Panc1 (cell line): ENCODE data around the gene LRP1B. TPM values are rescaled to one million over a fixed set of nuclear protein-coding genes. Genes with fewer than 3 reads are reported as not detected.

Source experiments
- ATAC-seq: fragments of 200-7000 bp; cut with Tn5 transposase; 2 replicates; pipeline ENCODE4 v1.9.1; 2020; ENCODE audit warnings: mild to moderate bottlenecking, moderate library complexity
- BruUV-seq: library from RNA; stranded (reverse); fragments of 400-500 nt; replicated peaks from 2 replicates; lab custom pipeline; 2021; lab: Mats Ljungman, UMichigan
- CTCF ChIA-PET: fragments of 300-600 bp; sonication (Branson Sonifier 250); formaldehyde crosslinking; loops from one replicate; lab custom pipeline; 2022; ENCODE audit warnings: antibody characterized with exemption; lab: Charles Lee
- POLR2A ChIA-PET: fragments of 300-600 bp; sonication (Branson Sonifier 250); formaldehyde crosslinking; loops from one replicate; lab custom pipeline; 2022; ENCODE audit warnings: antibody characterized with exemption; lab: Charles Lee
- DNase-seq: peaks from one replicate; pipeline ENCODE4 v3.0.0-alpha.2; 2010; ENCODE audit warnings: low read depth, low spot score
- H3K27ac ChIP-seq: 2 replicates; pipeline ENCODE4 v1.5.1; 2011; ENCODE audit warnings: mild to moderate bottlenecking, low read length, inconsistent platforms
- H3K27me3 ChIP-seq: fragments of 200-500 bp; sonication (Bioruptor generic); 2 replicates; pipeline ENCODE4 v1.6.0; 2014; ENCODE audit warnings: low read length, inconsistent platforms; ENCODE audit not compliant: control insufficient read depth, insufficient read depth
- H3K36me3 ChIP-seq: fragments of 200-500 bp; sonication (Bioruptor generic); 2 replicates; pipeline ENCODE4 v1.5.1; 2014; ENCODE audit warnings: inconsistent platforms, mild to moderate bottlenecking, low read length, moderate library complexity; ENCODE audit not compliant: control insufficient read depth, insufficient read depth
- H3K4me1 ChIP-seq: 2 replicates; pipeline ENCODE4 v1.5.1; 2011; ENCODE audit warnings: inconsistent platforms, mild to moderate bottlenecking, low read length, moderate library complexity; ENCODE audit not compliant: control insufficient read depth, insufficient read depth
- H3K4me3 ChIP-seq, 2 experiments: 2 replicates each; pipeline ENCODE4 v1.5.1; 2011 to 2012; ENCODE audit warnings: low read depth in 2 of 2, low read length in 2 of 2, mild to moderate bottlenecking in 2 of 2, inconsistent platforms in 1 of 2, moderate library complexity in 1 of 2
- H3K9me3 ChIP-seq: fragments of 200-500 bp; sonication (Bioruptor generic); 2 replicates; pipeline ENCODE4 v1.5.1; 2014; ENCODE audit warnings: low read depth, mild to moderate bottlenecking, inconsistent platforms, low read length, moderate library complexity; ENCODE audit not compliant: control insufficient read depth, insufficient read depth
- CTCF ChIP-seq: fragments of 450-650 bp; IDR thresholded peaks from 2 replicates; pipeline ENCODE4 v1.5.1; 2017; ENCODE audit warnings: mild to moderate bottlenecking
- POLR2AphosphoS5 ChIP-seq: IDR thresholded peaks from 2 replicates; pipeline ENCODE4 v1.6.1; 2012; ENCODE audit warnings: mild to moderate bottlenecking, low read depth, low read length, moderate library complexity
- REST ChIP-seq, 2 experiments: IDR thresholded peaks; 2 replicates each; pipeline ENCODE4 v1.6.1; 2011 to 2012; ENCODE audit warnings: low read depth in 2 of 2, control low read depth in 1 of 2, low read length in 1 of 2, mild to moderate bottlenecking in 1 of 2, moderate library complexity in 1 of 2; ENCODE audit not compliant: insufficient read depth in 1 of 2
- SIN3A ChIP-seq: IDR thresholded peaks from 2 replicates; pipeline ENCODE4 v1.6.1; 2012; ENCODE audit warnings: low read depth, mild to moderate bottlenecking, low read length, moderate library complexity, borderline replicate concordance; ENCODE audit not compliant: insufficient read depth
- TCF7L2 ChIP-seq: IDR thresholded peaks from 2 replicates; pipeline ENCODE4 v1.6.1; 2011; ENCODE audit warnings: mild to moderate bottlenecking, low read depth, low read length, inconsistent platforms
- in situ Hi-C: cut with HindIII; loops from 2 replicates; pipeline ENCODE4 v1.10.0; 2016; ENCODE audit warnings: low sequenced_read_pairs, low pct_unique_long_range_greater_than_20kb
- intact Hi-C: fragments of 100-400 bp; cut with micrococcal nuclease; formaldehyde crosslinking; loops from one replicate; pipeline ENCODE4 v1.10.0; 2022; ENCODE audit not compliant: unreplicated experiment
- total RNA-seq: library from RNA; stranded (reverse); gene quantifications from one replicate; pipeline ENCODE4 v1.2.1, GENCODE V29; 2021; ENCODE audit not compliant: unreplicated experiment

Gene LRP1B
- total RNA-seq, 1 experiment from 2014 or later: 0.54 TPM

GRCh38 chr2:142014536-142014935 is 116.3 kb downstream of the LRP1B start:
- BruUV-seq: no TSS peak
- intact Hi-C loops: no loop called here
- ATAC-seq (no peak), DNase-seq (no peak)
- Histone ChIP-seq H3K9me3 (no peaks in the 10 kb centered on the region), H3K36me3 (no peaks in the 10 kb centered on the region), H3K27me3 (no peaks in the 10 kb centered on the region), H3K4me3 (no peak overlapping the region), H3K4me1 (no peaks in the 10 kb centered on the region), H3K27ac (no peak overlapping the region)
- TF ChIP-seq REST (IDR thresholded peaks at IDR 0.05; ENCODE audit: insufficient read depth in 1 of 2, low read depth in 2 of 2, low read length in 1 of 2) (no peak), SIN3A (no peak), POLR2AphosphoS5 (no peak), TCF7L2 (no peak), CTCF (no peak)
- CTCF ChIA-PET: no interaction called here
- POLR2A ChIA-PET: no interaction called here
- in situ Hi-C loops: no loop called here

DNA sequence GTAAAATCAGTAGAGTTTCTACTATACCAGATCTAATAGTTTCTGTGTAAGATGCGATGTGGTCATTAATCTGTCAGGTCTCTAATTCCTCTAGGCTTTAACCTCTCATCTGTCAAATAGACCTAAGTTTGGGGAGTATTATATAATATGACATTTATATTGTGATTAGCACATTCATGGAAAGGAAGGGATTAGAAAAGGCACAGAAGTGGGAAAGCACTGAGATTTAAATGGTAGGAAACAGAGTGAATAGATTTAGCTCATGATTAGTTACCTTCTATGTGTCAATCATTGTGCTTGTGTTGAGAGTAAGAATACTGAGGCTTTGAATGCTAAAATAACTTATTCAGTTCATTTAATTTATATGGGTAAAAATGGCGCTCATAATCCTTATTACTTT is 118.0 kb downstream of the LRP1B start:
- no TSS peak for BruUV-seq
- H3K27ac ChIP-seq: no peak overlapping the region
- ChIA-PET POLR2A (no interaction called here), CTCF (no interaction called here)
- DNase-seq (no peak), ATAC-seq (no peak)
- in situ Hi-C loops: no loop called here
- no peaks in the 10 kb centered on the region for H3K36me3 ChIP-seq
- no peaks in the 10 kb centered on the region for H3K4me1 ChIP-seq
- no peak for TF ChIP-seq REST (IDR thresholded peaks at IDR 0.05; ENCODE audit: insufficient read depth in 1 of 2, low read depth in 2 of 2, low read length in 1 of 2)
- no peak for TF ChIP-seq CTCF
- TF ChIP-seq POLR2AphosphoS5: no peak
- no peak for TF ChIP-seq TCF7L2
- no peak for TF ChIP-seq SIN3A
- H3K9me3 ChIP-seq: no peaks in the 10 kb centered on the region
- no peak overlapping the region for H3K4me3 ChIP-seq
- H3K27me3 ChIP-seq: no peaks in the 10 kb centered on the region
- intact Hi-C loops: loop anchor here (2.0 kb wide), 1 partner anchor 14 kb away; no protein-coding TSS in a partner anchor
